IPS-20b (cell line): ENCODE measurements around the gene CELSR2.

Source experiments
- H3K27ac ChIP-seq: one replicate; pipeline ENCODE4 v1.5.1; 2013; ENCODE audit warnings: low read length
- H3K27me3 ChIP-seq: 2 replicates; pipeline ENCODE4 v1.6.1; 2013; ENCODE audit warnings: mild to moderate bottlenecking, low read length, inconsistent platforms; ENCODE audit not compliant: insufficient read depth
- H3K36me3 ChIP-seq: 2 replicates; pipeline ENCODE4 v1.6.1; 2013; ENCODE audit warnings: low read depth, mild to moderate bottlenecking, inconsistent platforms, low read length, moderate library complexity; ENCODE audit not compliant: insufficient read depth
- H3K4me1 ChIP-seq: 2 replicates; pipeline ENCODE4 v1.6.1; 2013; ENCODE audit warnings: mild to moderate bottlenecking, control low read depth, inconsistent platforms, low read length, moderate library complexity; ENCODE audit not compliant: insufficient read depth
- H3K4me3 ChIP-seq: 2 replicates; pipeline ENCODE4 v1.5.1; 2013; ENCODE audit warnings: mild to moderate bottlenecking, low read length, inconsistent platforms
- H3K9ac ChIP-seq: 2 replicates; pipeline ENCODE4 v1.6.1; 2013; ENCODE audit warnings: low read depth, mild to moderate bottlenecking, inconsistent platforms, low read length, moderate library complexity
- H3K9me3 ChIP-seq: 2 replicates; pipeline ENCODE4 v1.6.1; 2013; ENCODE audit warnings: mild to moderate bottlenecking, low read depth, low read length, inconsistent platforms; ENCODE audit not compliant: insufficient read depth

The CELSR2 gene

DNA sequence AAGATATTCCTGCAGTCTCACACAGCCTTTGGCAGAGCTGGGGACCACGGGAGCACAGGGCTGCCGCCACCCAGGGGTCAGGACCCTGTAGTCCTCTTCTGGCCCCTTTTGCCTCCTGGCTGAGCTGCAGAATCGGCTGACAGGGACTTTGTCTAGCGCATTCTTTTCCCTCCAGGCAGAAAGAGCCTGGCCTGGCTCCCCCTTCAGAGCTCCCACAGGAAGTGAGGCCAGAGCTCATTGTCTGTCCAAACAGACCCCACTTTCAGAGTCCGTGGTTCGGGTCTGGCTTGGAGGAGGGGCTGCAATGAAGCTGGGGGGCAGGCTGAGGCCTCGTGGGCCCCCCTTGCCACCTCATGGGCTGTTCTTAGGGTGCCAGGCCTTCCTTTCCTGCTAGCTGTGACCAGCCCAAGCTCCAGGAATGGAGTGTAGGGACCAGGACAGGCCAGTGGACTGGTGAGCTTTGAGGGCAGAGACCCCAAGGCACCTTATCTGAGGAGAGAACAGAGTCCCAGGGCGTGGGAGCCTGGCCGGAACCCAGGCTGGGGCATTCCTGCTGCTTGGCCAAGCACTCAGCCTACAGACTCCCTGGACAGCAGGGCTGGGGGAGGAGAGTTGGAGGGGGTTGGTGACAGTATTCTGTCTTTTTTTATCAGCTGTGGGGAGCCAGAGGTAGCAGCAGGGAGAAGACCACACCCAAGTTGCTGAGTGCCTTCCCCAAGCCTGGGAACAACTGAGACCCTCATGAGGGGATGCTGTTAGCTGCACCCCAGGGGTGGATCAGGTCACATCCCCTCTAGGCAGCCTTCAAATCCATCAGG is 4.7 kb downstream of the CELSR2 start:
- H3K36me3 ChIP-seq = peaks cover 18% of the 10 kb centered on the region; the same call in 1 of the 2 replicates
- H3K27me3 ChIP-seq = peaks cover 11% of the 10 kb centered on the region
- no peak overlapping the region; the same call in 1 of the 2 replicates for H3K4me3 ChIP-seq
- peaks cover 23% of the 10 kb centered on the region; the same call in 1 of the 2 replicates for H3K4me1 ChIP-seq
- H3K27ac ChIP-seq = peak overlapping the region; percentile 60
- H3K9me3 ChIP-seq = no peaks in the 10 kb centered on the region
- peak overlapping the region; percentile 77; the same call in 1 of the 2 replicates for H3K9ac ChIP-seq

DNA sequence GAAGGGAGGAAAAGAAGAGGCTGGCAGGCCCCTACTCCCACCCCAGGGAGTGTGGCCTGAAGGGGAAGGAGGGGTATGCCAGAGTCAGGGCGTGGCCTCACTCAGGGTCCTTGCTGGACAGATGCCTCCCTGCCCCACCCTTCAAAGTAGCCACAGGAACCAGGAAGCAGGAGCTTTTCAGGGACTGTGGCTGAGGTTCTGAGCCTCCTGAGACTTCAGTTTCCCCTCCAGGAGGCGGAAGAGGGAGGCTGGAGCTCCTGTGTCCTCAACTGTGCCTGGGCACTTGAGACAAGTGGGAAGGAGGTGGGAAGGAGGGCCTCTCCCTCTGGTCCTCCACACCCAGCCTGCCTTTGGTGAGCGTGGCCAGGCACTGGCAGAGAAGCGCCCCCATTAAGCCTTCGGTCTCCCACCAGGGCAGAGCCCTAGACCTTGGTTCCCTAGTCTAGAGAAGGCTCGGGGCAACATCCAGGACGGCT is 5.3 kb downstream of the CELSR2 start:
- H3K27ac ChIP-seq = no peak overlapping the region
- H3K36me3 ChIP-seq = peaks cover 23% of the 10 kb centered on the region; the same call in 1 of the 2 replicates
- peaks cover 25% of the 10 kb centered on the region; the same call in 1 of the 2 replicates for H3K4me1 ChIP-seq
- no peaks in the 10 kb centered on the region for H3K9me3 ChIP-seq
- peak overlapping the region; percentile 42; the same call in 1 of the 2 replicates for H3K4me3 ChIP-seq
- H3K27me3 ChIP-seq = peaks cover 10% of the 10 kb centered on the region
- H3K9ac ChIP-seq = peak overlapping the region; percentile 77; the same call in 1 of the 2 replicates

DNA sequence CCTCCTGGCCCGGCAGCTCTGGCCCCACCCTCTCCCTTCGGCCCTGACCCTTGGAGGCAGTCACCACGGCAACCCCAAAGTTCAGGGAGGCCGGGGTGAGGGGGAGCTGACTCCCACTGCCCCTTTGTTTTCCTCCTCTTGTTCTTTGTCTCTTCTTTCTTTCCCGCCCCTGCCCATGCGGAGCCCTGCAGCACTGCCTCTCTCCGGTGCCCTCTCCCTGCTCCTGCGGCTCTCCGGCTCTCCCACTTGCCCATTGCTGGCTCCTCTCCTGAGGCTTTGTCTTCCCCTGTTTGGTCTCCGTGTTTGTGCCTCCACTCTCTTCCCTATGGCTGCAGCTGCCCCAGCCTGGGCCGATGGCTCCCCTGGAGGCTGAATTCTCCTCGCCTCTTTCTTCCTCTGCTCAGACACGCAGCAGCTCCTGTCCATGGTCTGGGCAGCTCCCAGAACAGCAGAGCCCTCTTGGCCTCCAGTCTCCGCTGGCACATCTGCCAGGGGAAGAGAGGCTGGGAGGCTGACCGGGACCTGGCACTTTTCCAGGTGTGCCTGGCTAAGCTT is 5.8 kb downstream of the CELSR2 start:
- H3K27me3 ChIP-seq = peaks cover 8% of the 10 kb centered on the region
- peaks cover 23% of the 10 kb centered on the region; the same call in 1 of the 2 replicates for H3K36me3 ChIP-seq

DNA sequence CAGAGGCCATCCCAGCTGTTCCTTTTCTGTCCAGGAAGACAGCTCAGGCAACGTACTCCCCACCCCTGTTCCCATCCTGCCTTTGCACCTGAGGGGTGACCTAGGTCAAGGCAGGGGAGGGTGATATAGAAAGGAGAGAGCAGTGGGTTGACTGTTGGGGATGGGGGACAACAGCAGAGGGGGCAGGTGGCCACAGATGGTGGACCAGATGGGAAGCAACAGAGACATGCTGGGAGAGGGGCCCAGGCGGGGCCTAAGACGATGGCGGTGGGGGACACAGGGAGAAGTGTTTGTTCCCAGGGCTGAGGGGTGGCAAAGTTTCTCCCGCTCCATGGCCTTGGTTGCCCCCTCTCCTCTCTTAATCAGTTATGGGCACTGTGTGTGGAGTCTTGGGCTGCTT is 6.3 kb downstream of the CELSR2 start:
- peaks cover 23% of the 10 kb centered on the region; the same call in 1 of the 2 replicates for H3K36me3 ChIP-seq
- peaks cover 26% of the 10 kb centered on the region; the same call in 1 of the 2 replicates for H3K4me1 ChIP-seq
- H3K4me3 ChIP-seq = peak overlapping the region; percentile 42; the same call in 1 of the 2 replicates
- no peaks in the 10 kb centered on the region for H3K9me3 ChIP-seq
- peaks cover 3% of the 10 kb centered on the region for H3K27me3 ChIP-seq
- peak overlapping the region; percentile 77 for H3K9ac ChIP-seq
- H3K27ac ChIP-seq = peak overlapping the region; percentile 62

More for the DNA sequence above, 5.8 kb downstream of the CELSR2 start:
- H3K4me1 ChIP-seq = peaks cover 26% of the 10 kb centered on the region; the same call in 1 of the 2 replicates
- peak overlapping the region; percentile 77 for H3K9ac ChIP-seq
- H3K27ac ChIP-seq = peak overlapping the region; percentile 62
- H3K9me3 ChIP-seq = no peaks in the 10 kb centered on the region
- peak overlapping the region; percentile 42; the same call in 1 of the 2 replicates for H3K4me3 ChIP-seq

DNA sequence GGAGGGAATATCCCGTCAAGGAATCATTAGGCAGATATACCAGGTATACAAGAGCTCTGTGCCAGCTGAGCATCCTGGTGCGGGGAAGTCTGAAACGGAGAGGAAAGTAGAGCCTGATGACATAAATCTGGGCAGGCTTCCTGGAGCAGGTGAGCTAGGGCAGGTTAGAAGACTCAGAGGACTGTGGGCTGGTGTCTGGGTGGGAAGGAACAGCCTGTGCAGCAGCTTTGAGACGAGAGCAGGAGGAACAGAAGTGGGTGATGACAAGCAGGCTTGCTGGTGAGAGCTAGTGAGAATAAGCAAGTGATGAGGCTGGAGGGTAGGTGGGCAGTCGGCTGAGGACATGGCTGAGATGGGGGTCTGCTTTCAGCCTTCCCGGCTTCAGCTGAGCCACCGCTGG is 6.7 kb downstream of the CELSR2 start:
- H3K4me1 ChIP-seq = peaks cover 26% of the 10 kb centered on the region; the same call in 1 of the 2 replicates
- peaks cover 25% of the 10 kb centered on the region; the same call in 1 of the 2 replicates for H3K36me3 ChIP-seq
- no peak overlapping the region for H3K27ac ChIP-seq

DNA sequence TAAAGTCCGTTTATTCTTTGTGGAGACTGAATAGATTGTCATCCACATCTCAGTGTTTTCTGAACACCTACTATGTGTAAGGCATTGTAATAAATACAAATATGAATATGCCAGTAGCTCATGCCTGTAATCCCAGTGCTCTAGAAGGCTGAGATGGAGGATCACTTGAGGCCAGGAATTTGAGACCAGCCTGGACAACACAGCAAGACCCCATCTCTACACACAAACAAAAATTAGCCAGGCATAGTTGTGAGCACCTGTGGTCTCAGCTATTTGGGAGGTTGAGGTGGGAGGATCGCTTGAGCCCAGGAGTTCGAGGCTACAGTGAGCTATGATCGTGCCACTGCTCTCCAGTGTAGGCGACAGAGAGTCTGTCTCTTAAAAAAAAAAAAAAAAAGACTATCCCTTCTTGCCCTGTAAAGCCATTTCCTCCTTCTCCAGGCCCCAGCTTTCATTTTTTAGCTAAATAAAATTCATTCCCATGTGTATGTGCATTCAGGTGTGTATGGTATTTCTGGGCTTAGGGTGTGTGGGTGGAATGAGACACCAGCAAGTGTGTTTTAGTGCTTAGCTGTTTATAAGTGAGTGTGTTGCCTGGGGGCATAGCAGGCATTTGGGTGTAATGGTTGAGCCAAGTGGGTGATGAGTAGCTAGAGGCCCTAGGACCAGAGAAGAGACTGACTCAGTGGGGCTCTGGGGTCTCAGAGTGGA is 7.8 kb downstream of the CELSR2 start:
- no peak overlapping the region for H3K4me3 ChIP-seq
- H3K27me3 ChIP-seq = no peaks in the 10 kb centered on the region
- H3K4me1 ChIP-seq = peaks cover 26% of the 10 kb centered on the region; the same call in 1 of the 2 replicates
- no peaks in the 10 kb centered on the region for H3K9me3 ChIP-seq
- H3K36me3 ChIP-seq = peaks cover 22% of the 10 kb centered on the region
- H3K9ac ChIP-seq = no peak overlapping the region
- H3K27ac ChIP-seq = no peak overlapping the region

More for the DNA sequence above, 6.7 kb downstream of the CELSR2 start:
- H3K9ac ChIP-seq = peak overlapping the region; percentile 77; the same call in 1 of the 2 replicates
- no peaks in the 10 kb centered on the region for H3K27me3 ChIP-seq
- no peak overlapping the region for H3K4me3 ChIP-seq
- H3K9me3 ChIP-seq = no peaks in the 10 kb centered on the region

DNA sequence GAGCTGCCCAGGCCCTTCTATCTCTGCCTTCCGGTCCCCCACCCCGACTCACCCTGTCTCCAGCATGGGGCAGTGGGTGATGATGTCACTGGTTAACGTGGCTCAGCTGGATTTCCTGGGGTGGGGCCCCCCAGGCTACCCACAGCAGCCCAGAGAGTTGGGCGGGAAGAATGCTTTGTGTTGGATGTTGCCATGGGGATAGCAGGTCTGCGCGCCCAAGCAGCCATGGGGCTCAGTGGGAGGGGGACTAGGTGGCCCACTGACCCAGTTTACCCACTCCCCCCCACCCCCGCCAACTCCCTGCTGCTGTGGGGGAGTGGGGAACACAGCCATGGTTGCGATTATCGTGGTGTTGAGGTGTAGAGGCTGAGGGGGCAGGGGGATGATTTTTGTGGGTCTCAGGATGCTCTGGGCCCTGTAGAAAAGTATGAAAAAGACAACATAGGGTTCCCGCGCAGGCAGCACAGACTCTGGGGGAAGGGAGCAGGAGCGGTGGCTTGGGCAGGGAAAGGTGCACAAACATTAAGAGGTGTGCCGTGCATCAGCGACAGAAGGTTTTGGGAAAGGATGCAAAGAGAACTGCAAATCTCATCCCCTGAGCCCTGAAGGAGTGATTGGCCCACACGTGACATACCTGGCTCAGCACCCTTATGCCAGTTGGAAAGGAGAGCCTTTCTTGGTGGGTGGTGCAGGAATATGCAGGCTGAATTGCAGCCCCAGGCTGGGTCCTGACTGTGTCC is 8.5 kb downstream of the CELSR2 start:
- no peaks in the 10 kb centered on the region for H3K9me3 ChIP-seq
- H3K4me1 ChIP-seq = peaks cover 26% of the 10 kb centered on the region; the same call in 1 of the 2 replicates
- peaks cover 17% of the 10 kb centered on the region for H3K36me3 ChIP-seq
- H3K4me3 ChIP-seq = no peak overlapping the region
- H3K27me3 ChIP-seq = no peaks in the 10 kb centered on the region
- H3K27ac ChIP-seq = no peak overlapping the region
- no peak overlapping the region for H3K9ac ChIP-seq

DNA sequence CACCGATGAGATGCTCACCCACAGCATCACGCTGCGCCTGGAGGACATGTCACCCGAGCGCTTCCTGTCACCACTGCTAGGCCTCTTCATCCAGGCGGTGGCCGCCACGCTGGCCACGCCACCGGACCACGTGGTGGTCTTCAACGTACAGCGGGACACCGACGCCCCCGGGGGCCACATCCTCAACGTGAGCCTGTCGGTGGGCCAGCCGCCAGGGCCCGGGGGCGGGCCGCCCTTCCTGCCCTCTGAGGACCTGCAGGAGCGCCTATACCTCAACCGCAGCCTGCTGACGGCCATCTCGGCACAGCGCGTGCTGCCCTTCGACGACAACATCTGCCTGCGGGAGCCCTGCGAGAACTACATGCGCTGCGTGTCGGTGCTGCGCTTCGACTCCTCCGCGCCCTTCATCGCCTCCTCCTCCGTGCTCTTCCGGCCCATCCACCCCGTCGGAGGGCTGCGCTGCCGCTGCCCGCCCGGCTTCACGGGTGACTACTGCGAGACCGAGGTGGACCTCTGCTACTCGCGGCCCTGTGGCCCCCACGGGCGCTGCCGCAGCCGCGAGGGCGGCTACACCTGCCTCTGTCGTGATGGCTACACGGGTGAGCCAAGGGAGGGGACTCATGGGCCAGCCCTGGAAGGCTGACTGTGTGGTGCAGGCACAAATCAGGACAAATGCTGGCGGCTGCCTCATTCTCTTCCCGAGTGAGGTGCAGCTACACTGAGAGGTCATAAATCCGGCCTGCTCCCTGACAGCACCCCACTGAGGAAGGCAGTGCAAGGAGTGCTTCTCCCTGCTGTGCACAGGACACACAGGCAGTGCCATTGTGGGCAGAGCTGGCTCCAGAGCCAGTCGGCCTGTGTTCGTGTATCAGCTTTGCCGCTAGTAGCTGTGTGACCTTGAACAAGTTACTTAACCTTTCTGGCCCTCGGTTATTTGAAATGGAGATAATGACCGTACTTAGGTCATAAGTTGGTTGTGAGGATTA is 9.4 kb downstream of the CELSR2 start:
- no peaks in the 10 kb centered on the region for H3K27me3 ChIP-seq
- no peaks in the 10 kb centered on the region for H3K9me3 ChIP-seq
- H3K9ac ChIP-seq = peak overlapping the region; percentile 32; the same call in 1 of the 2 replicates
- no peak overlapping the region for H3K27ac ChIP-seq
- H3K36me3 ChIP-seq = peaks cover 17% of the 10 kb centered on the region
- peaks cover 22% of the 10 kb centered on the region; the same call in 1 of the 2 replicates for H3K4me1 ChIP-seq
- no peak overlapping the region for H3K4me3 ChIP-seq

DNA sequence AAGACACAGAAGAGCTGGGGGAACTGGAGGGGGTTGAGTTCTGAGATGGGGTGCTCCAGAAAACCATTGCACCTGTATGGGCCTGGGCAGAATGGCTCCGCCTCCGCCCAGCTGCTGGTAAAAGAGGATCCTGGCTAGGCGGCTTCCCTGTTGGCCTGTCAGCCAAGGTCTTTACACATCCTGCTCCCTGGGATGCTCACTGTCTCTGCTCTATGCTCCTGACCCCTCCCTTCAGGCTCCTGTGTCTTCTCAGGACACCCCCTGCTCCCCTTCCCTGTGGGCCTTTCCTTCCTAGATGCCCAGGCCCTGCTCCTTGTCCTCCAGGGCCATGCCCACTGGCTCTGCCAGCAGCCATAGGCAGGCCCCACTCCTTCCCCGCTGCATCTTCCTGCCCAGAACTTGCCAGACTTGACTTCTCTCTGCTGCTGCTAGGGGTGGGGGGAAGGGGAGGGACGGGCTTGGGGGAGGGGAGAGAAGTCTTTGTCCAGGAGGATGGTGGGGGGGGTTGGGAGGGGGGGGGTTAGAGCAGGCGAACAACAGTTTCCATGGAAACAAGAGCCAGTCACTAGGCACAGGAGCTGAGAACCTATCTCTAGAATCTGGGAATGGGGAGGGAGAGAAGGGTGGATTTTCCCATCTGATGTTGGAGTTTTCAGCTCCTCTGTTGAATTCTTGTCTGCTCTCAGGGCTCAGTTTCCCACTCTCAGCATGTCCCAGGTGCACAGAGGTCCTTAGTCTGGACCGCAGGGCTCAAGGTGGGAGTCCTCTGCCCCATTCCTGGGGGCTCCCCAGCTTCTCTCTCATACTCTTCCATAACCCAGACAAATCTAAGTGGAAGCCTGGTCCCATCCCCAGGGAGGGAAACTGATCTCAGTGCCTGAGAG is 10.6 kb downstream of the CELSR2 start:
- Histone ChIP-seq H3K9ac (peak overlapping the region; percentile 63; the same call in 1 of the 2 replicates), H3K4me1 (peaks cover 11% of the 10 kb centered on the region; the same call in 1 of the 2 replicates), H3K27ac (no peak overlapping the region), H3K4me3 (peak overlapping the region; percentile 26; the same call in 1 of the 2 replicates), H3K36me3 (peaks cover 23% of the 10 kb centered on the region), H3K27me3 (no peaks in the 10 kb centered on the region), H3K9me3 (no peaks in the 10 kb centered on the region)
